ENCODE data around the gene RIPOR3.

DNA sequence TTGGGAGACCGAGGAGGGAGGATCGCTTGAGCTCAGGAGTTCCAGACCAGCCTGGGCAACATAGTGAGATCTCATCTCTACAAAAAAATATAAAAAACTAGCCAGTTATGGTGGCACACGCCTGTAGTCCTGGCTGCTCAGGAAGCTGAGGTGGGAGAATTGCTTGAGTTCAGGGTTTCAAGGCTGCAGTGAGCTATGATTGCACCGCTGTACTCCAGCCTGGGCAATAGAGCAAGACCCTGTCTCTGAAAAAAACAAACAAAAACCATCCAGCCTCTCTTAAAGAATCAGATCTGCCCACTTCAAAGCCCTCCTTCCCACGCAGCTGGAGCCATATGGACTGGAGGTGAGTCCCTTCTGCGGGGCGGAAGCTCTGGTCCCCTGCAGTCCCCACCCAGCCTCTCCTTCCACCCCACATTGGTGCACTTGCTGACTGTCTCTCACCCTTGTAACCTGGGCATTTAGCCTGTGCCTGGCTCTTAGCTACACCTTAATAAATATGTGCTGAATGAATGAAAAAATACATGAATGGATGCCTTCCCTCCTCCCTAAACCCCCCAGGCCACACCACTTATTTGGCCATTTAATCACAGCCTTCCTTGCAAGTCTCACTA is 32.9 kb upstream of the RIPOR3 start:
- no peak for TF ChIP-seq FOSL2 (IDR thresholded peaks at IDR 0.05; ENCODE audit: borderline replicate concordance, low read depth)
- TF ChIP-seq, protein P1, sequence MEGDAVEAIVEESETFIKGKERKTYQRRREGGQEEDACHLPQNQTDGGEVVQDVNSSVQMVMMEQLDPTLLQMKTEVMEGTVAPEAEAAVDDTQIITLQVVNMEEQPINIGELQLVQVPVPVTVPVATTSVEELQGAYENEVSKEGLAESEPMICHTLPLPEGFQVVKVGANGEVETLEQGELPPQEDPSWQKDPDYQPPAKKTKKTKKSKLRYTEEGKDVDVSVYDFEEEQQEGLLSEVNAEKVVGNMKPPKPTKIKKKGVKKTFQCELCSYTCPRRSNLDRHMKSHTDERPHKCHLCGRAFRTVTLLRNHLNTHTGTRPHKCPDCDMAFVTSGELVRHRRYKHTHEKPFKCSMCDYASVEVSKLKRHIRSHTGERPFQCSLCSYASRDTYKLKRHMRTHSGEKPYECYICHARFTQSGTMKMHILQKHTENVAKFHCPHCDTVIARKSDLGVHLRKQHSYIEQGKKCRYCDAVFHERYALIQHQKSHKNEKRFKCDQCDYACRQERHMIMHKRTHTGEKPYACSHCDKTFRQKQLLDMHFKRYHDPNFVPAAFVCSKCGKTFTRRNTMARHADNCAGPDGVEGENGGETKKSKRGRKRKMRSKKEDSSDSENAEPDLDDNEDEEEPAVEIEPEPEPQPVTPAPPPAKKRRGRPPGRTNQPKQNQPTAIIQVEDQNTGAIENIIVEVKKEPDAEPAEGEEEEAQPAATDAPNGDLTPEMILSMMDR (IDR thresholded peaks at IDR 0.05), result no peak
- TF ChIP-seq NFIC (IDR thresholded peaks at IDR 0.05; ENCODE audit: borderline replicate concordance), result no peak
- TF ChIP-seq SIN3A (IDR thresholded peaks at IDR 0.05; ENCODE audit: borderline replicate concordance, low read depth, low read length), result no peak
- no peak for TF ChIP-seq FOXM1 (IDR thresholded peaks at IDR 0.05; ENCODE audit: low read depth)
- TF ChIP-seq GABPA (IDR thresholded peaks at IDR 0.05; ENCODE audit: low read depth), result no peak
- TF ChIP-seq, protein P2, sequence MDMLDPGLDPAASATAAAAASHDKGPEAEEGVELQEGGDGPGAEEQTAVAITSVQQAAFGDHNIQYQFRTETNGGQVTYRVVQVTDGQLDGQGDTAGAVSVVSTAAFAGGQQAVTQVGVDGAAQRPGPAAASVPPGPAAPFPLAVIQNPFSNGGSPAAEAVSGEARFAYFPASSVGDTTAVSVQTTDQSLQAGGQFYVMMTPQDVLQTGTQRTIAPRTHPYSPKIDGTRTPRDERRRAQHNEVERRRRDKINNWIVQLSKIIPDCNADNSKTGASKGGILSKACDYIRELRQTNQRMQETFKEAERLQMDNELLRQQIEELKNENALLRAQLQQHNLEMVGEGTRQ (IDR thresholded peaks at IDR 0.05; ENCODE audit: borderline replicate concordance, low read depth, low read length), result no peak
- TF ChIP-seq MXI1 (IDR thresholded peaks at IDR 0.05; ENCODE audit: low read depth, low read length), result no peak

Measured in SK-N-SH (cell line).